HG03095 (cell line): Measurements from ENCODE around the gene CYBB.
"Not testable (repeated sequence)": the region's sequence is repeated elsewhere in the genome, so short reads cannot be mapped to it uniquely, and the experiment has no call there.

Experiments
- ATAC-seq: cut with Tn5 transposase; IDR thresholded peaks from one replicate; pipeline ENCODE4 v1.9.1; 2021; ENCODE audit warnings: moderate library complexity; ENCODE audit not compliant: unreplicated experiment

Gene CYBB

GRCh38 chrX:37779857-37780256 lies at the start of gene CYBB:
TSS of gene CYBB (plus strand) at chrX:37780059. CDS start at chrX:37780078, 19 bp downstream.
- peak; percentile 34 for ATAC-seq

GRCh38 chrX:37745354-37745753 lies 34.5 kb upstream of the CYBB start:
- peak; percentile 65 for ATAC-seq

GRCh38 chrX:37745835-37746217 lies 34.0 kb upstream of the CYBB start:
- ATAC-seq: peak; percentile 27

GRCh38 chrX:37746218-37746941 lies 33.5 kb upstream of the CYBB start:
- peak; percentile 90 for ATAC-seq

GRCh38 chrX:37746951-37747350 lies 32.9 kb upstream of the CYBB start:
- ATAC-seq: no peak

GRCh38 chrX:37752281-37752680 lies 27.6 kb upstream of the CYBB start:
- no peak for ATAC-seq

GRCh38 chrX:37752936-37753335 lies 26.9 kb upstream of the CYBB start:
- no peak for ATAC-seq

- no peak for ATAC-seq
These were observed 26.5 kb upstream of the CYBB start for GRCh38 chrX:37753384-37753783.

GRCh38 chrX:37754516-37754915 lies 25.3 kb upstream of the CYBB start:
- no peak for ATAC-seq

- ATAC-seq: peak; percentile 94
These were observed 24.8 kb upstream of the CYBB start for GRCh38 chrX:37755025-37755424.

- no peak for ATAC-seq
These were observed 22.8 kb upstream of the CYBB start for GRCh38 chrX:37757082-37757481.

- no peak for ATAC-seq
These were observed 20.5 kb upstream of the CYBB start for GRCh38 chrX:37759351-37759750.

GRCh38 chrX:37759878-37760418 lies 19.9 kb upstream of the CYBB start:
- ATAC-seq: no peak

GRCh38 chrX:37763400-37763799 lies 16.5 kb upstream of the CYBB start:
- no peak for ATAC-seq

- no peak for ATAC-seq
These were observed 14.4 kb upstream of the CYBB start for GRCh38 chrX:37765507-37765906.

- no peak for ATAC-seq
These were observed 12.4 kb upstream of the CYBB start for GRCh38 chrX:37767430-37767829.

- not testable (repeated sequence) for ATAC-seq
These were observed 11.0 kb upstream of the CYBB start for GRCh38 chrX:37768866-37769265.

- peak; percentile 62 for ATAC-seq
These were observed 3.4 kb upstream of the CYBB start for GRCh38 chrX:37776283-37776986.

- no peak for ATAC-seq
These were observed 2.9 kb upstream of the CYBB start for GRCh38 chrX:37776987-37777325.

GRCh38 chrX:37781081-37781480 lies 1.2 kb downstream of the CYBB start:
- ATAC-seq: no peak

- ATAC-seq: no peak
These were observed 2.0 kb downstream of the CYBB start for GRCh38 chrX:37781814-37782213.

- ATAC-seq: no peak
These were observed 2.5 kb downstream of the CYBB start for GRCh38 chrX:37782359-37782758.
